Raji (cell line): ENCODE results near the gene RUSC2.

ENCODE experiments used
- POLR2A ChIP-seq: IDR thresholded peaks from 2 replicates; pipeline ENCODE4 v1.6.1; 2011; ENCODE audit warnings: low read depth, low read length, control low read depth; ENCODE audit not compliant: insufficient read depth

The RUSC2 gene

DNA sequence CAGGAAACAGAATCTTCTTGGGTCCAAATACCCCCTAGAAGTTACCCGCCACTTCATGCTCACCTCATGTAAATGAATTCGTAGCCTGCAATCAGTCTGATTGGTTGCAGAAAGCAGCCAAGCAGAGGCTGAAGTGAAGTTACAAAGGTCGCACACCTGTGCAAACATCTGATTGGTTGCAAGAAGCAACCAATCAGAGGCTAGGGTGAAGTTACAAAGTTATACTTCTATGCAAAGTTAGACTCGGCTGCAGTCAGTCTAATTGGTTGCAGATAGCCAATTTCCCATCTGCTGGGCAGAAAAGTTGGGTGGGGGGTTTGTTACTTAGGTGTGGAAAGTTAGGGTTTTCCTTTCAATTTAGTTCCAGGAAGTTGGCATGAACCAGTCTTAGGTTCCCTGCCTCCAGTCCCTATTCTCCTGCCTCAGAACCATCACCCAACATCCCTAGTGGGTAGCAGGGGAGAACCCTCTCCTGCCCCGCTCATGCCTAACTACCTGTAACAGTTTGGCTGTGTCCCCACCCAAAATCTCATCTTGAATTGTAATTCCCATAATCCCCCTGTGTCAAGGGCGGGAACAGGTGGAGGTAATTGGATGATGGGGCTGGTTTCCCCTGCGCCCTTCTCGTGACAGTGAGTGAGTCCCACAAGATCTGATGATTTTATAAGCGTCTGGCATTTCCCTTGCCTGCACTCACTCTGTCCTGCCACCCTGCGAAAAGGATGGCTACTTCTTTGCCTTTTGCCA is 1.2 kb upstream of the RUSC2 start:
- TF ChIP-seq POLR2A: no peak

DNA sequence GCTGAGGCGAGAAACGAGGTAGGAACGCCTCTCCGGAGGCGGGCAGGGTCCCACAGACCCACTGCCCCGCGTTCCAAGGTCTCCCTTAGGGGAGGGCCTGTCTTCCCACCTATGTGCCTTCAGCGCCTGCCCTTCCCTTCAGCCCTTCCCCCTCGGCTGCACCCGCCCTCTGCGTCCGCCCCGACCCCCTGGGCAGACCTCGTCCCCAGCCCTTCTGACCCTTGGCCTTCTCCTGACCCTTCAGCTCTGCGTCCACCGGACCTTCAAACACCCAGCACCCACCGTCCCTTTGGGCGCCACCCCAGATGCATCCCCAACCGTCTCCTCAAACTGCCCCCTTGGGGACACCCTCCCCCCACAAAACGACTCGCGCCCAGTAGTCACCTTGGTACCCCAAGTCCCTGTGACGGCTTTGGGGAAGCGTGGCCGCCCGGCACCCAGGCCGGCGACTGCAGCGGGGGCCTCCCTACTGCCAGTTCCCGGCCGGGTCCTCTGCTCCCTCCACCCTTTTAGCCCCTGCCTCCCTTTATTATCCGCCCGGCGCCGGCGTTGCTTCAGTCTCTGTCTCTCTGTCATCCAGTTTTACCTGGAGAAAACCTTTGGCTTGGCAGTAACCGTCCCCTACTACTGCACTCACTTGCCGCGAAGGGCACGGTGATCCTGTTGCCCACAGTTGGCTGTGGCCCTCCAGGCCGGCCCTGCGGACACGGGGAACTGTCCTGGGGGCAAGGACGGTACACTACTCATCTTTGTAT is 421 bp downstream of the RUSC2 start:
- TF ChIP-seq POLR2A: no peak

DNA sequence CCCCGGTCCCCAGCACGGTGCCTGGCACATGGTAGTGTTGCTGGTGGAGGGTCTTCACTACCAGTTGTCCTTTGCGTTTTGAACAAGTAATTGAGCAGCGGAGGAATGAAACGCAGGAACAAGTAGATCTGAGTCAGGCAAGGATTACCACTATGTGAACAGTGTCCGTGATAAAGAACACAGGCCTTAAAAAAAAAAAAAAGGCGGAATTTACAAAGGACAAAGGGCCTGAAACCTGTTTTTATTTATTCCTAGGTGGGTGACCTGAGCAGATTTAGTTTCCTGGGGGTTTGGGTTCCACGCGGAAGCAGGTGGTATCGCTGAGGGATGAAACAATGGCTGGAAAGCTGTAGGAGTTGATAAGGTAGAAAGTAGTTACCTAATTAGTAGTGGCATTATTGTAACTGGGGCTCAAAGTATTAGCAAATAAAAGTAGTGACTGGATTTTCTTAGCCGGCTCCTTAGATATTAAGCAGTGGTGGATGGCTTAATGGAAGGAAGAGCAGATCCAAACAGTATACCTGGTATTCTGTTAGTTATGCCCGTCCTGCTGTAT is 1.1 kb downstream of the RUSC2 start:
- TF ChIP-seq POLR2A: no peak

DNA sequence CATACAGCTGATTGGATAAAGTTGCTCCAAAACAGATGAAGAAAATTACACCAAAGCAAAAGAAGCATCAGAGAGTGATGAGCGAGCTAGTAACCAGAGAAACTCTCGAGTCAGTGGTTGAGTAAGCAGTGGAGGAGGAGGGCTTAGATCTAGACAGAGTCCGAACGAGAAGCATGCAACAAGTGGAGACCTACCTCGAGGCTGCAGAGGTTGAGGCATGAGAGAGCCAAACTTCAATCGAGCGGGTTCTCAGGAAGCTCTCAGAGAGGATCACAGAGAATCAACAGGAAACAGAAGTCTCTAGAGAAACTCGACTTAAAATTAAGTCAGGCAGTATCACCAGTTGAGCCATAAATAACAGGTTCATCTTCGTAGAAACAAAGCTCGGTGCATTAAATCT is 6.1 kb downstream of the RUSC2 start:
- TF ChIP-seq POLR2A: no peak

DNA sequence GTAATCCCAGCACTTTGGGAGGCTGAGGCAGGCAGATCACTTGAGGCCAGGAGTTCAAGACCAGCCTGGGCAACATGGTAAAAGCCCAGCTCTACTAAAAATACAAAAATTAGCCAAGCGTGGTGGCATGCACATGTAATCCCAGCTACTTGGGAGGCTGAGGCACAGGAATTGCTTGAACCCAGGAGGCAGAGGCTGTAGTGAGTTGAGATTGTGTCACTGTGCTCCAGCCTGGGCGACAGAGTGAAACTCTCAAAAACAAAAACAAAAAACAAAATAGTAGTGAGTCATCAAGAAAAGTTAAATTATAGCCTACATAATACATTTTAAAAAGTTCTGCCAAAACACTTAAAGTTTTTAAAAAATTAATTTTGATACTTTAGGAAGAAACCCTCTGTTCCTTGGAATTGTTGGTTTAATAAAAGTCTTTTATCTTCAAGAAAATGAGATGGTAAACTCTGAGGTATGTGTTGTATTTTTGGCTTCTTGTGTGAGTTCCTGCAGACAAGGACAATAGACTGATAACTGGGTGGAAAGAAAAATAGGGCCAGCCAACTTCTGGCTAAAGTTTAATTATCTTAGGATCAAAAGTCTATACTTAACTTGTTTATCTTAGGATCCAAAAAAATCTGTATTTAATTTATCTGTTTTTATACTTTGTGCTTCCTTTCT is 9.3 kb downstream of the RUSC2 start:
- no peak for TF ChIP-seq POLR2A

DNA sequence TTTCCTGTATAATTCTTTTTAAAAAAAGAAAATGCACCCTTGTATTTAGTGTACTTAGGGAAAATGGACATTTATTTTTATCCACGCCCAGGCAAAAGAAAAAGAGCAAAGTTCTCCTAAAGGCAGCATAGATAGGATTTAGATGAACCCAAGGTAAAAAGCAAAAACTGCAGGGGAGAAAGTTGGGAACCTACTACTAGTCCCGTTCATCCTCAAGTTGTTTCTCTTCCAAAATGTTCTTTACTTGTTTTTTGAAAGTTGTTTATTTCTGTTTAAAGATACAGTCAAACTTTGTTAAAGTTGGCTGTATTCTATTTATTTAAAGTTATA is 9.8 kb downstream of the RUSC2 start:
- TF ChIP-seq POLR2A: no peak

DNA sequence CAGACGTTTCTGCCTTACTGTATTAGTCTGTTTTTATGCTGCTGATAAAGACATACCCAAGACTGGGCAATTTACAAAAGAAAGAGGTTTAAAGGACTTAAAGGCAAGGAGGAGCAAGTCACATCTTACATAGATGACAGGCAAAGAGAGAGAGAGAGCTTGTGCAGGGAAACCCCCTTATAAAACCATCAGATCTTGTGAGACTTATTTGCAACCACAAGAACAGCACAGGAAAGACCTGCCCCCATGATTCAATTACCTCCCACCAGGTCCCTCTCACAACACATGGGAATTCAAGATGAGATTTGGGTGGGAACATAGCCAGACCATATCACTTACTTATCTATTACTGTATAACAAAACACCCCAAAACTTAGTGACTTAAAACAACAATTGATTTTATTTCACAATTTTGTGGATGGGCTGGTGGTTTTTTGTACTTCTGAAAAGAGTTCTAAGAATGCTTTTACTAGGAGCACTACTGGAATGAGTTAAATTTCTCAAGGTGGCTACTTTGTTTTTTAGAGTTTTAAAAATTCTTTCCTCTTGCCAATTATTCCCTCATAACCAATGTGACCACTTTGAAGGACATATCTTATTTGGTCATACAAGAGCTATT is 10.3 kb downstream of the RUSC2 start:
- no peak for TF ChIP-seq POLR2A

DNA sequence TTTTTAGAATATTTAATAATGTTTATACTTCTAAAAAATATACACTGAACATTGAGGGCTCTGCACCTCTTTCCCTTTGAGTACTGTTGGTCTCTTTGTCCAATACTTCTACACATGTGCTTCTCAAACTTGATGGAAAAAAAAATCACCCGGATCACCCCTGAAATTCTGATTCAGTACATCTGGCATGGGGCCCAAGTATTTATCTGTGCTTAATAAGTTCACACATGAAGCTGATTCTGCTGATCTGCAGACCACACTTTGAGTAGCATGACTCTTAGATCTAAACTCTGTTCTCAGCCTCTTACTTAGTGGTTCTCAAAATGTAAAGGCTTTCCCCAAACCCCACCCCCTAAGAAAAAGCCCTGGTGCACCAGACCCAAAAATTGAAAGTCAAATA is 12.0 kb downstream of the RUSC2 start:
- TF ChIP-seq POLR2A: no peak

DNA sequence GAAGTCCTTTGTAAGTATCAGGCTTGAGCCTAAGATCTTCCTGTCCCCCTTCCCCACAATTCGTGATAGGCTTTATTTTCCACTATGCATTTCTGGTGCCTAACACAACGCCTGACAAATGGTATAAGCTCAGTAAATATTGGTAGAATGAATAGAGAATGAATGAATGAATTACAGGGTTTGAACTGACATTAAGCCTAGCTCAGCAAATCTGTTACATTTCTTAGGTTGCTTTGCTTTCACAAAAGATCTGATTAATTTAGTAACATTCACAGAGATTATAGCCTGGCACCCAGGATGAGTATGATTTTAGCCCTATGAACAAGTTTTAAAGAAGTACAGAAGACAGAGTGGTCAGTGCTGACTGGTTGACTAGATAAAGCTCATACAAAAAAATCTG is 16.4 kb downstream of the RUSC2 start:
- TF ChIP-seq POLR2A: no peak

DNA sequence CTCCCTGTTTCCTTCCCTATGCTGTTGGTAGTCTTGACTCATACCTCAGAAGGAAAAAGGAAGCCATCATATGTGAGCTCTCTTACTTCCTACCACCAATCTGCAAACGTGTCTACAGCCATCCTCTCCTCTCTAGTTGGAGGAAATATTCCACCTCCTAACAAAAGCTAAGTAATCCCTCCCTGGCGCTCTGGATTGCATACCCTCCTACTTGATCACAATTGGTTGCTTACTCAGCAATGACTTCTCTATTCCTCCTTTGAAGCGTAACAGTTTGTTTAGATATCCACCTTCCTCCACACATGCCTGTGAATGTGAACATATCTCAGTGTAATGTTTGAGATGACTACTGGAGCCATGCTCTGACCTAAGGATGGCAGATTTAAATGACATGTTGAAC is 18.2 kb downstream of the RUSC2 start:
- no peak for TF ChIP-seq POLR2A

DNA sequence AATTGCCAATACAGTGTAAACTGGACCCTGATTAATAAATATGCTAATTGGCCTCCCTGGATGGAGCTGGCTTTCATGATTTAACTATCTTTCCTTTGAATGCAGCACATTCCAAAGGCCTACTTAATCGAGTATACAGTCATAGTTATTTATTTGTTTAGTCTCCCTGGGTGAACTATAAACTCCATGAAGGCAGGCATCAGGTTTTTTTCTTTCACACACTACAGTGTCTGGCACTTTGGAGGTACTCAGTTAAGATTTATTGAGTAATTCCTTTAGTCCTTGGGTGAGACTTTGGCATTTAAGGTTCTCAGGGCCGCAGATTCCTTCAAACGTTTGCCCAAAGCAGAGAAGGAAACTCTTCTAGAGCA is 20.5 kb downstream of the RUSC2 start:
- no peak for TF ChIP-seq POLR2A

DNA sequence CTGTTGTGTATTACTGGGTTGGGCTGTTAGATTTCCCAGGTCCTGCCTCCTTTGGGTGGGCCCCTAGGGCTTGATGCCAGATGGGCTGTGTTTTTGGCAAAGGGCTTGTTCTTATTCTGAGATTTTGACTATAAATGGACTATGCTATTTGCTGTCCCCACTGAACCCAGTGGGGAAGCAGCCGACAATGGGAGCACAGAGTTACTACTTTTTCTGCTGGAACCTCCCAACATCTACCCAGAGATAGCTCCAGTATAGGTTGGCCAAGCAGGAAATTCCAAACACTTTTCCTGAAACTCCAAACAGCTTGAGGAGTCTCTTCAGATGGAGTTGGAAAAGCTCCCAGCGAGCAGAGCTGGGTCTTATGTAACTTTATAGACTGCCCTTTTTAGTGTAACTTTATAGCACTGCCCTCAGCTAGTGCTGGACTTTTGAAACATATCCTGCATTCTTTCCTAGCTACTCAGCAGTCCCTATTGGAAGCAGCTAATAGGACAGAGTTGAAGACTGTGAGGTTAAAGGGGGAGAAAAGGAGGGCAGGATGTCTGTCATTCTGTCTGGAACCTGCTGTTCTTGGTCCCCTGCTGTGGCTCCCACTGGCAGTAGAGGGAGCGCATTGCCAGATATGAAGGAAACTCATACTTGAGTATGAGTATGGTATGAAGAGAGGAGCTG is 21.0 kb downstream of the RUSC2 start:
- no peak for TF ChIP-seq POLR2A

DNA sequence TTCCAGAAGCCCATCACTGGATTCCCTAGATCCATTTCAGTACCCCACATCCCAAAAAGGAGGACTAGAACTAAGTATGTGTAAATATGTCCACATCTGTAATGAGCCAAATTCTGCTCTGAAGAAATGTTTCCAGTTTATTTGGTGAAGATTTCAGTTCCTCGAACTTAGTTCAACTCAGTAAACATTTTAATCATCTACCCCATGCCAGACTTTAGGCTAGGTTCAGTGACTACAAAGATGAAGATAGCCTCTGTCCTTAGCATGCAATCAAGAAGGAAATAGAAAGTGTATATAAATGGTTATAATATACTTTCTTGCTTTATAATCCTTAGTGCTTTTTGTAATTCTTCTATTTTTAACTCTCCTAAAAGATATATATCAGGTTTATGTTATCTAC is 21.5 kb downstream of the RUSC2 start:
- no peak for TF ChIP-seq POLR2A

DNA sequence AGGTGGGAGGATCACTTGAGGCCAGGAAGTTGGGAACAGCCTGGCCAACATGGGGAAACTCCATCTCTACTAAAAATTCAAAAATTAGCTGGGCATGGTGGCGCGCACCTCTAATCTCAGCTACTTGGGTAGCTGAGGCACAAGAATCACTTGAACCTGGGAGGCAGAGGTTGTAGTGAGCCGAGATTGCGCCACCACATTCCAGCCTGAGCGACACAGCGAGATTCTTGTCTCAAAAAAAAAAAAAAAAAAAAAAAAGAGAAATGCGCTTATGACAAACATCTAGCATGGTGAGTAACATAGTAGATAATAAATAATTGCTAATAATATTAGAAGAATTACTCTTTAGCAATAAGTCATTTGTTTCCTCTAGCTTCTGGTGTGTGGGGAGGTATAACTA is 25.9 kb downstream of the RUSC2 start:
- TF ChIP-seq POLR2A: no peak

DNA sequence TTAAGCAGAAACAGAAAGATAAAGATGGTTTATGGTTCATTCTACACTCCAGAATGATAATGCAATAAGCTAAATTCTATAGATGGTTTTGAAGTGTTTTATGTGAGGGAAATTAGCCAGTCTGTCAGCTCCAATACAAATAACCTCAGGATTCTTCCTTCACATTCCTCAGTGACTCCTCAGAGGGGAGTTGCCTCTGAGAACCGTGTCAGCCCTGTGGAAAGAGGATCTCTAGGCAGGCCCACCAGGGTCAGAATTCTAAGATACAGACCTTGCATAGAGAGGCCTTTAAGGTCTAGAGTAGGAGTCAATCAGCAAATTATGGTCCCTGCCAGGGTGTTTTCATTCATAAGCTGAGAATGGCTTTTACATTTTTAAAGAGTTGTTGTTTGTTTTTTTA is 26.6 kb downstream of the RUSC2 start:
- no peak for TF ChIP-seq POLR2A
